ENCODE results near the gene GALNT17.

Gene GALNT17

GRCh38 chr7:71457846-71458590, 326.1 kb downstream of the GALNT17 start:
- DNase-seq (ENCODE audit: low read depth in 2 of 2): no peak

- DNase-seq (ENCODE audit: low read depth in 2 of 2): no peak
These were observed 327.2 kb downstream of the GALNT17 start for GRCh38 chr7:71459132-71459531.

GRCh38 chr7:71461572-71461971, 329.6 kb downstream of the GALNT17 start:
- DNase-seq (ENCODE audit: low read depth in 2 of 2): no peak

- no peak for DNase-seq (ENCODE audit: low read depth in 2 of 2)
These were observed 333.8 kb downstream of the GALNT17 start for GRCh38 chr7:71465741-71466189.

GRCh38 chr7:71466448-71467145, 334.7 kb downstream of the GALNT17 start:
- no peak for DNase-seq (ENCODE audit: low read depth in 2 of 2)

GRCh38 chr7:71470326-71470725, 338.4 kb downstream of the GALNT17 start:
- no peak for DNase-seq (ENCODE audit: low read depth in 2 of 2)

- no peak for DNase-seq (ENCODE audit: low read depth in 2 of 2)
These were observed 338.9 kb downstream of the GALNT17 start for GRCh38 chr7:71470830-71471229.

GRCh38 chr7:71472962-71473361, 341.0 kb downstream of the GALNT17 start:
- no peak for DNase-seq (ENCODE audit: low read depth in 2 of 2)

- no peak for DNase-seq (ENCODE audit: low read depth in 2 of 2)
These were observed 341.5 kb downstream of the GALNT17 start for GRCh38 chr7:71473366-71473967.

- DNase-seq (ENCODE audit: low read depth in 2 of 2): no peak
These were observed 345.5 kb downstream of the GALNT17 start for GRCh38 chr7:71477441-71477840.

- no peak for DNase-seq (ENCODE audit: low read depth in 2 of 2)
These were observed 347.3 kb downstream of the GALNT17 start for GRCh38 chr7:71479231-71479630.

GRCh38 chr7:71480791-71481190, 348.8 kb downstream of the GALNT17 start:
- DNase-seq (ENCODE audit: low read depth in 2 of 2): no peak

GRCh38 chr7:71482284-71482683, 350.3 kb downstream of the GALNT17 start:
- no peak for DNase-seq (ENCODE audit: low read depth in 2 of 2)

- DNase-seq (ENCODE audit: low read depth in 2 of 2): no peak
These were observed 352.4 kb downstream of the GALNT17 start for GRCh38 chr7:71484380-71484779.

- DNase-seq (ENCODE audit: low read depth in 2 of 2): no peak
These were observed 353.6 kb downstream of the GALNT17 start for GRCh38 chr7:71485586-71485985.

GRCh38 chr7:71486414-71486813, 354.5 kb downstream of the GALNT17 start:
- DNase-seq (ENCODE audit: low read depth in 2 of 2): no peak

GRCh38 chr7:71486856-71487628, 355.1 kb downstream of the GALNT17 start:
- no peak for DNase-seq (ENCODE audit: low read depth in 2 of 2)

GRCh38 chr7:71488308-71488707, 356.4 kb downstream of the GALNT17 start:
- no peak for DNase-seq (ENCODE audit: low read depth in 2 of 2)

GRCh38 chr7:71491336-71491735, 359.4 kb downstream of the GALNT17 start:
- no peak for DNase-seq (ENCODE audit: low read depth in 2 of 2)

- DNase-seq (ENCODE audit: low read depth in 2 of 2): no peak
These were observed 363.9 kb downstream of the GALNT17 start for GRCh38 chr7:71495828-71496227.

GRCh38 chr7:71497256-71497946, 365.5 kb downstream of the GALNT17 start:
- DNase-seq (ENCODE audit: low read depth in 2 of 2): no peak
